ENCODE data around the gene PARVG.

The PARVG gene

GRCh38 chr22:44179989-44180705 is 578 bp upstream of the PARVG start:
- TF ChIP-seq, protein P1, sequence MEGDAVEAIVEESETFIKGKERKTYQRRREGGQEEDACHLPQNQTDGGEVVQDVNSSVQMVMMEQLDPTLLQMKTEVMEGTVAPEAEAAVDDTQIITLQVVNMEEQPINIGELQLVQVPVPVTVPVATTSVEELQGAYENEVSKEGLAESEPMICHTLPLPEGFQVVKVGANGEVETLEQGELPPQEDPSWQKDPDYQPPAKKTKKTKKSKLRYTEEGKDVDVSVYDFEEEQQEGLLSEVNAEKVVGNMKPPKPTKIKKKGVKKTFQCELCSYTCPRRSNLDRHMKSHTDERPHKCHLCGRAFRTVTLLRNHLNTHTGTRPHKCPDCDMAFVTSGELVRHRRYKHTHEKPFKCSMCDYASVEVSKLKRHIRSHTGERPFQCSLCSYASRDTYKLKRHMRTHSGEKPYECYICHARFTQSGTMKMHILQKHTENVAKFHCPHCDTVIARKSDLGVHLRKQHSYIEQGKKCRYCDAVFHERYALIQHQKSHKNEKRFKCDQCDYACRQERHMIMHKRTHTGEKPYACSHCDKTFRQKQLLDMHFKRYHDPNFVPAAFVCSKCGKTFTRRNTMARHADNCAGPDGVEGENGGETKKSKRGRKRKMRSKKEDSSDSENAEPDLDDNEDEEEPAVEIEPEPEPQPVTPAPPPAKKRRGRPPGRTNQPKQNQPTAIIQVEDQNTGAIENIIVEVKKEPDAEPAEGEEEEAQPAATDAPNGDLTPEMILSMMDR (IDR thresholded peaks at IDR 0.05; ENCODE audit: insufficient read depth, missing control alignments): no peak
- DNase-seq (ENCODE audit: insufficient read length, low spot score): no peak

GRCh38 chr22:44181033-44181911 is 547 bp downstream of the PARVG start:
- TF ChIP-seq, protein P1 (IDR thresholded peaks at IDR 0.05; ENCODE audit: insufficient read depth, missing control alignments): no peak
- FAIRE-seq: no peak
- DNase-seq (ENCODE audit: insufficient read length, low spot score): no peak

More at GRCh38 chr22:44179989-44180705, 578 bp upstream of the PARVG start:
- FAIRE-seq: no peak

- DNase-seq (ENCODE audit: insufficient read length, low spot score) (no peak), FAIRE-seq (no peak)
- TF ChIP-seq, protein P1 (IDR thresholded peaks at IDR 0.05; ENCODE audit: insufficient read depth, missing control alignments): no peak
Observed at GRCh38 chr22:44181912-44182587, 1.3 kb downstream of the PARVG start.

GRCh38 chr22:44182588-44183286 is 2.0 kb downstream of the PARVG start:
- DNase-seq (ENCODE audit: insufficient read length, low spot score): no peak
- no peak for FAIRE-seq
- TF ChIP-seq, protein P1 (IDR thresholded peaks at IDR 0.05; ENCODE audit: insufficient read depth, missing control alignments): no peak

DNA sequence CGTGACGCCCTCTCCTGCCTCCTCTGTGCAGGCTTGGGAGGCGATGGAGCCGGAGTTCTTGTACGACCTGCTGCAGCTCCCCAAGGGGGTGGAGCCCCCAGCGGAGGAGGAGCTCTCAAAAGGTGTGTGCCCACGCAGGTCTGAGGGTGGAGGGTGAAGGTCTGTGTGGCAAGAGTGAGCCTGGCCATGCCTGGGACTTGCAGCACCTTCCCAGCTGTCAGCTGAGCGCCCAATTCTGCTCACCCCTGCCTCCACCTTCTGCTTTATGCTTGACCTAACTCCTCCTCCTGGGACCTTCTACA is 2.5 kb downstream of the PARVG start:
- DNase-seq (ENCODE audit: insufficient read length, low spot score) (no peak), FAIRE-seq (no peak)
- TF ChIP-seq, protein P1 (IDR thresholded peaks at IDR 0.05; ENCODE audit: insufficient read depth, missing control alignments): no peak

DNA sequence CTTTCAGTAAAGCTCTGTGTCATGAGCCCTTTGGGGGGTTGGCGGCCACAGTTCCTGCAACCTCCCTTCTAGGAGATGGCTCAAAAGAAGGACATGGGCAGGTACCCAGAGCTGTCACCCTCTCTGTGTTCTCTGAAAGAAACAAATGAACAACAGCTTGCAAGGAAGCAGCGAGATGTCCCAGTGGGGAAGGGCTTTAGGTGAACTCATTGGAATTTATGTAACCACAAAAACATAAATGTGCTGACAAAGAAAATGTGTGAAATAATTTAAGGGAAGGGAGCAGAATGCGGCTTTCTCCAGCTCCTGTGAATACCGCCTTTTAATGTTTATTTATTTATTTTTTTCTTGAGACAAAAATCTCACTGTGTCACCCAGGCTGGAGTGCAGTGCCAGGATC is 3.3 kb downstream of the PARVG start:
- DNase-seq (ENCODE audit: insufficient read length, low spot score) (no peak), FAIRE-seq (no peak)
- TF ChIP-seq, protein P1 (IDR thresholded peaks at IDR 0.05; ENCODE audit: insufficient read depth, missing control alignments): no peak

Measured in D721Med (cell line).